GM18511 (cell line): ENCODE data around the gene COL15A1.

ENCODE experiments used
- ATAC-seq: cut with Tn5 transposase; IDR thresholded peaks from one replicate; pipeline ENCODE4 v1.9.1; 2021; ENCODE audit warnings: mild to moderate bottlenecking, moderate library complexity; ENCODE audit not compliant: unreplicated experiment

The COL15A1 gene

GRCh38 chr9:98944057-98944733, 488 bp downstream of the COL15A1 start:
- ATAC-seq, result no peak

GRCh38 chr9:98944734-98945074, 997 bp downstream of the COL15A1 start:
- ATAC-seq, result no peak

- ATAC-seq, result no peak
These were observed 5.9 kb downstream of the COL15A1 start for GRCh38 chr9:98949565-98949964.

- no peak for ATAC-seq
These were observed 6.6 kb downstream of the COL15A1 start for GRCh38 chr9:98950262-98950661.

- ATAC-seq, result no peak
These were observed 8.3 kb downstream of the COL15A1 start for GRCh38 chr9:98951967-98952366.

GRCh38 chr9:98953581-98954243, 10.0 kb downstream of the COL15A1 start:
- ATAC-seq, result no peak

GRCh38 chr9:98954244-98954610, 10.5 kb downstream of the COL15A1 start:
- ATAC-seq, result no peak

GRCh38 chr9:98955259-98955658, 11.6 kb downstream of the COL15A1 start:
- no peak for ATAC-seq

GRCh38 chr9:98957826-98958225, 14.1 kb downstream of the COL15A1 start:
- ATAC-seq, result no peak

GRCh38 chr9:98958271-98958984, 14.7 kb downstream of the COL15A1 start:
- ATAC-seq, result no peak

GRCh38 chr9:98960409-98960808, 16.7 kb downstream of the COL15A1 start:
- ATAC-seq, result no peak

GRCh38 chr9:98961513-98962180, 17.9 kb downstream of the COL15A1 start:
- ATAC-seq, result no peak

GRCh38 chr9:98962181-98962560, 18.5 kb downstream of the COL15A1 start:
- ATAC-seq, result no peak

- ATAC-seq, result no peak
These were observed 19.2 kb downstream of the COL15A1 start for GRCh38 chr9:98962861-98963260.

- ATAC-seq, result no peak
These were observed 20.5 kb downstream of the COL15A1 start for GRCh38 chr9:98964201-98964600.

- ATAC-seq, result no peak
These were observed 21.2 kb downstream of the COL15A1 start for GRCh38 chr9:98964911-98965336.

GRCh38 chr9:98966676-98967075, 23.0 kb downstream of the COL15A1 start:
- ATAC-seq, result no peak

- ATAC-seq, result no peak
These were observed 23.6 kb downstream of the COL15A1 start for GRCh38 chr9:98967257-98967656.

GRCh38 chr9:98967680-98968079, 24.0 kb downstream of the COL15A1 start:
- no peak for ATAC-seq

- no peak for ATAC-seq
These were observed 25.1 kb downstream of the COL15A1 start for GRCh38 chr9:98968601-98969337.

GRCh38 chr9:98970532-98971041, 26.9 kb downstream of the COL15A1 start:
- no peak for ATAC-seq
